Lower leg skin (tissue), 3 donors: ENCODE measurements around the gene SFSWAP.

Experiments
- CTCF ChIP-seq, 3 donors: fragments of 450-650 bp; IDR thresholded peaks; one replicate each; pipeline ENCODE4 v1.5.1; 2016; ENCODE audit warnings: antibody characterized with exemption in 3 of 3, mild to moderate bottlenecking in 3 of 3, moderate library complexity in 2 of 3
- POLR2A ChIP-seq, 2 donors: fragments of 450-650 bp; IDR thresholded peaks; one replicate each; pipeline ENCODE4 v1.6.1; 2016 to 2017; ENCODE audit warnings: antibody characterized with exemption in 2 of 2, mild to moderate bottlenecking in 1 of 2, moderate library complexity in 1 of 2

- TF ChIP-seq CTCF (IDR thresholded peaks at IDR 0.05) (no peak), POLR2A (IDR thresholded peaks at IDR 0.05) (no peak)
These were observed 43.3 kb downstream of the SFSWAP start for GRCh38 chr12:131754184-131754583.
